Trophoblast cell (in vitro differentiated cells and primary cell): Measurements from ENCODE around the gene ROBO4.

Experiments
- DNase-seq, 2 donors: peaks; one replicate each; pipeline ENCODE4 v3.0.0-alpha.2; 2016
- H2AFZ ChIP-seq: 2 replicates; pipeline ENCODE4 v1.6.1; 2013; ENCODE audit warnings: low read length, moderate library complexity, mild to moderate bottlenecking; ENCODE audit not compliant: insufficient read depth, poor library complexity
- H2AK5ac ChIP-seq: 2 replicates; pipeline ENCODE4 v1.6.1; 2013; ENCODE audit warnings: mild to moderate bottlenecking, low read length
- H2BK120ac ChIP-seq: 2 replicates; pipeline ENCODE4 v1.6.1; 2013; ENCODE audit warnings: low read length, mild to moderate bottlenecking, moderate library complexity; ENCODE audit not compliant: insufficient read depth, poor library complexity
- H2BK12ac ChIP-seq: 2 replicates; pipeline ENCODE4 v1.6.1; 2013; ENCODE audit warnings: mild to moderate bottlenecking, low read length, moderate library complexity
- H2BK5ac ChIP-seq: 2 replicates; pipeline ENCODE4 v1.6.1; 2013; ENCODE audit warnings: low read length, low read depth, moderate library complexity, mild to moderate bottlenecking; ENCODE audit not compliant: poor library complexity
- H3K14ac ChIP-seq: 2 replicates; pipeline ENCODE4 v1.6.1; 2013; ENCODE audit warnings: mild to moderate bottlenecking, low read length
- H3K18ac ChIP-seq: 2 replicates; pipeline ENCODE4 v1.6.1; 2013; ENCODE audit warnings: mild to moderate bottlenecking, low read length
- H3K23ac ChIP-seq: 2 replicates; pipeline ENCODE4 v1.6.1; 2013; ENCODE audit warnings: low read length
- H3K27ac ChIP-seq: 2 replicates; pipeline ENCODE4 v1.5.1; 2013; ENCODE audit warnings: low read depth, mild to moderate bottlenecking, inconsistent platforms, low read length, moderate library complexity
- H3K27me3 ChIP-seq: 2 replicates; pipeline ENCODE4 v1.6.1; 2013; ENCODE audit warnings: inconsistent platforms, mild to moderate bottlenecking, low read length, moderate library complexity; ENCODE audit not compliant: insufficient read depth
- H3K36me3 ChIP-seq, 2 experiments: 1 replicate in 1 of 2; 2 replicates in 1 of 2; pipeline ENCODE4 v1.6.1; 2013; ENCODE audit warnings: low read length in 2 of 2, mild to moderate bottlenecking in 2 of 2, moderate library complexity in 1 of 2; ENCODE audit not compliant: insufficient read depth in 2 of 2, control insufficient read depth in 1 of 2
- H3K4ac ChIP-seq: 2 replicates; pipeline ENCODE4 v1.6.1; 2013; ENCODE audit warnings: low read depth, mild to moderate bottlenecking, low read length, moderate library complexity
- H3K4me1 ChIP-seq, 2 experiments: 1 replicate in 1 of 2; 2 replicates in 1 of 2; pipeline ENCODE4 v1.6.1; 2013; ENCODE audit warnings: low read length in 2 of 2, mild to moderate bottlenecking in 2 of 2, moderate library complexity in 1 of 2; ENCODE audit not compliant: insufficient read depth in 2 of 2, control insufficient read depth in 1 of 2
- H3K4me2 ChIP-seq: 2 replicates; pipeline ENCODE4 v1.6.1; 2013; ENCODE audit warnings: inconsistent platforms, mild to moderate bottlenecking, low read length, moderate library complexity
- H3K4me3 ChIP-seq: 2 replicates; pipeline ENCODE4 v1.5.1; 2013; ENCODE audit warnings: mild to moderate bottlenecking, low read depth, low read length, inconsistent platforms
- H3K79me1 ChIP-seq: one replicate; pipeline ENCODE4 v1.6.1; 2013; ENCODE audit warnings: low read length
- H3K79me2 ChIP-seq: 2 replicates; pipeline ENCODE4 v1.6.1; 2013; ENCODE audit warnings: low read length, mild to moderate bottlenecking; ENCODE audit not compliant: control insufficient read depth, insufficient read depth, poor library complexity
- H3K9ac ChIP-seq: 2 replicates; pipeline ENCODE4 v1.6.1; 2013; ENCODE audit warnings: mild to moderate bottlenecking, low read length
- H3K9me3 ChIP-seq: 2 replicates; pipeline ENCODE4 v1.6.1; 2013; ENCODE audit warnings: low read depth, mild to moderate bottlenecking, control low read depth, inconsistent platforms, low read length; ENCODE audit not compliant: insufficient read depth
- H4K12ac ChIP-seq: 2 replicates; pipeline ENCODE4 v1.6.1; 2013; ENCODE audit warnings: low read depth, mild to moderate bottlenecking, low read length, moderate library complexity
- H4K8ac ChIP-seq: 2 replicates; pipeline ENCODE4 v1.6.1; 2013; ENCODE audit warnings: low read depth, mild to moderate bottlenecking, low read length, moderate library complexity
- H4K91ac ChIP-seq: one replicate; pipeline ENCODE4 v1.6.1; 2013; ENCODE audit warnings: low read depth, mild to moderate bottlenecking, low read length, moderate library complexity
- WGBS: extraction: QIAGEN DNeasy Blood & Tissue Kit; methylation state at CpG from one replicate; pipeline ENCODE4 v1.1.7; 2013; ENCODE audit warnings: missing lambda C conversion rate; ENCODE audit not compliant: insufficient read length, insufficient coverage; ENCODE audit errors: extremely low coverage; 5-methylcytosine and 5-hydroxymethylcytosine counted together

ROBO4 gene

GRCh38 chr11:124902616-124903015 is 5.0 kb upstream of the ROBO4 start:
- no peak overlapping the region for H3K4me2 ChIP-seq
- no peak overlapping the region for H2AFZ ChIP-seq
- H3K36me3 ChIP-seq: no peaks in the 10 kb centered on the region
- no peaks in the 10 kb centered on the region for H3K79me1 ChIP-seq
- no peak overlapping the region for H3K4ac ChIP-seq
- no peaks in the 10 kb centered on the region for H3K79me2 ChIP-seq
- no peak overlapping the region for H3K27ac ChIP-seq
- no peak overlapping the region for H3K23ac ChIP-seq
- no peak overlapping the region for H4K12ac ChIP-seq
- no peak overlapping the region for H2AK5ac ChIP-seq
- H3K9me3 ChIP-seq: peaks cover 2% of the 10 kb centered on the region
- no peaks in the 10 kb centered on the region for H3K27me3 ChIP-seq
- no peak overlapping the region for H2BK120ac ChIP-seq
- no peak overlapping the region for H3K4me3 ChIP-seq
- no peak overlapping the region for H4K8ac ChIP-seq
- H2BK12ac ChIP-seq: no peak overlapping the region
- WGBS: no CpG with 5 or more reads among the region's 1 CpG
- no peak for DNase-seq
- no peak overlapping the region for H3K18ac ChIP-seq
- no peak overlapping the region for H3K9ac ChIP-seq
- no peak overlapping the region for H4K91ac ChIP-seq
- H3K14ac ChIP-seq: no peak overlapping the region
- H2BK5ac ChIP-seq: no peak overlapping the region
- H3K4me1 ChIP-seq: peaks cover 10 to 13% of the 10 kb centered on the region in 2 experiments

- no peak overlapping the region for H3K4ac ChIP-seq
- H3K4me1 ChIP-seq: peaks cover 22 to 27% of the 10 kb centered on the region in 2 experiments
- peak overlapping the region; percentile 30 for H2AK5ac ChIP-seq
- H3K27me3 ChIP-seq: no peaks in the 10 kb centered on the region
- no peak overlapping the region for H3K27ac ChIP-seq
- H4K8ac ChIP-seq: peak overlapping the region; percentile 4
- H3K18ac ChIP-seq: no peak overlapping the region
- H2BK12ac ChIP-seq: no peak overlapping the region
- no peak overlapping the region for H2BK120ac ChIP-seq
- no peak overlapping the region for H3K4me3 ChIP-seq
- no CpG with 5 or more reads among the region's 5 CpGs for WGBS
- peaks cover 3% of the 10 kb centered on the region for H3K79me1 ChIP-seq
- no peak overlapping the region for H4K12ac ChIP-seq
- DNase-seq: peak; percentile 7 to 14
- H3K23ac ChIP-seq: no peak overlapping the region
- H3K36me3 ChIP-seq: no peaks in the 10 kb centered on the region
- H3K14ac ChIP-seq: no peak overlapping the region
- H3K4me2 ChIP-seq: no peak overlapping the region
- H3K9me3 ChIP-seq: peaks cover 2% of the 10 kb centered on the region
- no peak overlapping the region for H2AFZ ChIP-seq
- no peak overlapping the region for H3K9ac ChIP-seq
- no peak overlapping the region for H4K91ac ChIP-seq
- H3K79me2 ChIP-seq: no peaks in the 10 kb centered on the region
- H2BK5ac ChIP-seq: no peak overlapping the region
Observed at GRCh38 chr11:124900464-124900863, 2.8 kb upstream of the ROBO4 start.

GRCh38 chr11:124899383-124900145 is 1.9 kb upstream of the ROBO4 start:
- H3K36me3 ChIP-seq: no peaks in the 10 kb centered on the region
- no peaks in the 10 kb centered on the region for H3K27me3 ChIP-seq

GRCh38 chr11:124898711-124899110 is 1.0 kb upstream of the ROBO4 start:
- H3K9ac ChIP-seq: no peak overlapping the region
- no peak overlapping the region for H3K4ac ChIP-seq
- H4K91ac ChIP-seq: no peak overlapping the region
- H3K79me1 ChIP-seq: peaks cover 3% of the 10 kb centered on the region
- DNase-seq: no peak
- no peak overlapping the region for H3K4me2 ChIP-seq
- no peak overlapping the region for H3K4me3 ChIP-seq
- H3K14ac ChIP-seq: no peak overlapping the region
- H3K4me1 ChIP-seq: peaks cover 22 to 27% of the 10 kb centered on the region in 2 experiments
- H2BK5ac ChIP-seq: no peak overlapping the region
- H3K27ac ChIP-seq: no peak overlapping the region
- no peak overlapping the region for H2BK12ac ChIP-seq
- no peak overlapping the region for H2AK5ac ChIP-seq
- H3K79me2 ChIP-seq: no peaks in the 10 kb centered on the region
- H3K36me3 ChIP-seq: no peaks in the 10 kb centered on the region
- H3K18ac ChIP-seq: no peak overlapping the region
- no peak overlapping the region for H4K8ac ChIP-seq
- H3K23ac ChIP-seq: no peak overlapping the region
- H3K27me3 ChIP-seq: no peaks in the 10 kb centered on the region
- H2AFZ ChIP-seq: no peak overlapping the region
- no peak overlapping the region for H4K12ac ChIP-seq
- H2BK120ac ChIP-seq: no peak overlapping the region
- no CpG with 5 or more reads among the region's 5 CpGs for WGBS
- peaks cover 2% of the 10 kb centered on the region for H3K9me3 ChIP-seq

More at GRCh38 chr11:124899383-124900145, 1.9 kb upstream of the ROBO4 start:
- H2BK5ac ChIP-seq: no peak overlapping the region
- H2BK12ac ChIP-seq: peak overlapping the region; percentile 8
- H3K79me2 ChIP-seq: no peaks in the 10 kb centered on the region
- H2AK5ac ChIP-seq: no peak overlapping the region
- H3K4ac ChIP-seq: no peak overlapping the region
- H4K8ac ChIP-seq: no peak overlapping the region
- H3K14ac ChIP-seq: no peak overlapping the region
- WGBS: no CpG with 5 or more reads among the region's 6 CpGs
- H3K79me1 ChIP-seq: peaks cover 3% of the 10 kb centered on the region
- H4K91ac ChIP-seq: no peak overlapping the region
- no peak overlapping the region for H2BK120ac ChIP-seq
- H3K9me3 ChIP-seq: peaks cover 2% of the 10 kb centered on the region
- H2AFZ ChIP-seq: no peak overlapping the region
- no peak overlapping the region for H3K9ac ChIP-seq
- peaks cover 22 to 27% of the 10 kb centered on the region in 2 experiments for H3K4me1 ChIP-seq
- no peak overlapping the region for H3K27ac ChIP-seq
- H3K23ac ChIP-seq: no peak overlapping the region
- H3K4me2 ChIP-seq: no peak overlapping the region
- H4K12ac ChIP-seq: no peak overlapping the region
- DNase-seq: no peak
- no peak overlapping the region for H3K4me3 ChIP-seq
- H3K18ac ChIP-seq: no peak overlapping the region
